HG03521 (cell line): ENCODE results near the gene PSD2.

Source experiments
- ATAC-seq: cut with Tn5 transposase; IDR thresholded peaks from one replicate; pipeline ENCODE4 v1.9.1; 2021; ENCODE audit warnings: mild to moderate bottlenecking, moderate library complexity; ENCODE audit not compliant: unreplicated experiment

The PSD2 gene

GRCh38 chr5:139872851-139873794 is 77.5 kb downstream of the PSD2 start:
- no peak for ATAC-seq

GRCh38 chr5:139875957-139876356 is 80.3 kb downstream of the PSD2 start:
- no peak for ATAC-seq

DNA sequence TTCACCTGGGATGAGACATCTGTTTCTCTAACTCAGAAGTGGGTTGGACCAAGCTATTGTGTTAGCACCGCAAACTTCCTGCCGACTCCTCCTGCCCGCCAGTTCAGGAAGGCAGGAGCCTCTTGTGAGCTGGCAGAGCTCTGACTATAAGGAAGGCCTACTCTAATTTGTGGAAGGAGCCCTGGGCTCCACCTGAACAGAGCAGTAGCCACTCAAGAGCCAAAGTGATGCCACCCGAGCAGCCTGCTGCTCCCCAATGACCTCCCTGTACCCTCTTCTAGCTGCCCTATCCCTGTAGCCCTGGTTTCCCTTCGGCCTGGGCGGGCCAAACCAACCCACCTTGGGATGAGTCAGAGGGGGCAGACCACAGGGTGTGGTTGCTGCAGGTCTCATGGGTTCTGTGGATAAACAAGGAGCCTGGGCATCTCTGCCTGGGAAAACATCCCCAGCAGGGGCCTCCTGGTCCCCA is 81.6 kb downstream of the PSD2 start:
- ATAC-seq, result no peak

DNA sequence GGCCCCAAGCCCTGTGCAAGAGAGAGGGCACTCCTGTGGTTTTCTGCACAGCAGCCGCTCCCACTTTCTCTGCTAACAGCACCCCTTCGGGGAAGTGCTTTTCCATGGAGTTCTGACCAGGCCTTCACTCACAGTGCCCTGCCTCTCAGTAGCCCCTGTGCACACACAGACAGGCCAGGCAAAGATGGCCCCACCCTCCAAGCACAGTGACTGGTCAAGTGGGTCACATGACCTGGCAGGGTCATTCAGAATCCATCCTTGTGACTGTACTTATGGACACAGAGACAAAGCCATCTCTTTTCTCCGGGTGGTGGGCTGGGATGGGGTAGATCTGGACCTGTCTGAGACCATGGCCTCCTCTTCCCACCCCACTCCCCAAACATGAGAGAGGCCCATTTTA is 82.5 kb downstream of the PSD2 start:
- no peak for ATAC-seq

DNA sequence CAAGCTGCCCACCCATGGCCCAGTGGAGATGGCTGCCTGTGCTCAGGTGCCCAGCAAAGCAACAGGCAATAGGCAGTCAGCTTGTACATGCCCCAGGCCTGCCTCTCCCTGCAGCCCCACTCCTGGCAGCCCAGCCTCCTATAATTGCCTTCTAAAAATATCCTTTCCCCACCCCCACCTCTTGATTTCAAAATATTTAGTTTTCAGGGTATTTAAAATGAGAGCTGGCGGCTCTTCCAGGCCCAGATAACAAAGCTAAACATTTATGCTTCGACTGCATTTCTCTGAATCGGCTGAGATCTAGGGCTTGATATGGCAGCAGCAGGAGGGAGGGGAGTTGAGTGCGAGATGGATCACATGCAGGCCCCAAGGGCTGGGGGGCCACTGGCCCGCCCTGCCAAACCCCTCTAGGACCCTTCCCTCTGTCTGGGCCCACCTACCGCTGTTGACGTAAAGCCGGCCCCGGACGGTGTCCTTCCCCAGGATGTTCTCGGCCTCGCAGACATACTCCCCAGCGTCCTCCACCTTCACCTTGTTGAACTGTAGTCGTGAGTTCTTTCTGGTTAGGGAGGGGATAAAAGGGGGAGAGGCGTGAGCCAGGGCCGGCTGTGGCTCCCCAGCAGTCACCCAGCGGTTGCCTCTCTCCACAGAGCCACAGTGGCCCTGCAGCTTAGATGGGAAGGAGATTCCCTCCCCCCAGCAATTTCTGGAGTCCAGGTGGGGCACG is 85.0 kb downstream of the PSD2 start:
- ATAC-seq, result no peak

DNA sequence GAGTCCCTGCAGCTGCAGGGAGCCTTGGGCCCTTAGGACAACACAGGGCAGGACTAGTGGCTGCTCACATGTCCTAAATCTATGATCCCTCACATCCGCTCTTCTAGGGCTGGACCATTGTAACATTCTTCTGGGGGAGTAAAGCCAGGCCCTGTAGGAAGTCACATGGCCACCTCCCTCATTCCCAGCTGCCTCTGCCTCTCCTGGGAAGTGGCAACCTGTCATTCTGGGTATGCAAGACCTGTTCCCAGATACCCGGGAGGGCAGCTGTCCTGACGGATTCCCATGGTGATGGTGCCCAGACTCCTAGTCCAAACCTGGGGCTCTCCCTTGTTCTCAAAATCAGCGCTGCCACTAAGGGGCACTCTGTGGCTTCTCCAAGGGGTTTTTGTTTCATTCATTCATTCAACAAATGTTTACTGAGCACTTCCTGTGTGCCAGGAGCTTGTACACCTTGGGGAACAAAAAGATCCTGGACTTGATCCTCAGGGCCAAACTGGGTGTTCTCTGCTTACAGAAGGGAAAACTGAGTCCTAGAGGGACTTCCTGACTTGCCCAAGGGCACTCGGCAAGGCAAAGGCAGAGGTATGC is 85.6 kb downstream of the PSD2 start:
- ATAC-seq, result no peak

DNA sequence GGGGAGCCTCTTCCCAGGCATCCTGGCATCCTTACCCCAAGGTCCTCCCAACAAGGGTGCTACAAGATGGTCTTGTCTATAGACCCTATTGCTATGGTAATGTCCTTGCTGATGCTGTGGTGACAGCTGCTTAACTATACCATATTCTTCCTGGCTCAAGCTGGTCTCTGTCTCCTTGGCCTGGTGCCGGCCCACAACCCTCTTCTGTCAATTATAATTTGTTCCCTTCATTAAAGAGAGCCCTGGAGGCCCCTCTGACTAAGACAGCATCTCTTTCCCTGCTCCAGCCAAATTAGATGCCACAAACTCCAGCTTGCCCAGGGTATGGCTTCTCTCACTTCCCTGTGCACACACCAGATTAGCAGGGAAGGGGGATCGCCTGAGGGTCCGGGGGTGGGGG is 86.7 kb downstream of the PSD2 start:
- no peak for ATAC-seq

DNA sequence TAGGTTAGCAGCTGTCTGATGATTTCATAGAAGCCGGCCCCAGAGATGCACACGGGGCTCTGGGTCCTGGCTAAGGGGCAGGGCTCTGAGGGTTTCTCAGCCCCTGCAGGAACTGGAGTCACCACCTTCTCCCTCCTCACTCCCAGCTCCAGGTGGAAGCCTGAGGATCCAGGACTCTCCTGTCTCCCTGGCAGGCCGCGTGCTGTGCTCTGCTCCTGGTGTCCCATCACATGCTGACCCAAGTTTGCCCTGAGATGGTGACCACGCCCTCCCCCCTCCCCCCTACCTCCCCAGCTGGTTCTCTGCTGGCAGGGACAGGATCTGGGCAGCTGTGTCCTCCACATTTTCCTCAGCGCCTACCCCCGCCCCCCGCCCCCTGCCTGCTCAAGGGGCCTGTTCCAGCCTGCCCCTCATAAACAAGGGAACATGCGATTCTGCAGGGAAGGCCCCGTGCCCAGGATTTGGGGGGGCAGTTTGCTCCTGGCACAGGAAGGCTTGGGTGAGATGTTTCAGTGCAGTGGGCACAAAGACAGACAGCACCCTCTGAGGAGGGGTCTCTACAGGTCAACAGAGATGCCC is 87.4 kb downstream of the PSD2 start:
- ATAC-seq, result no peak

DNA sequence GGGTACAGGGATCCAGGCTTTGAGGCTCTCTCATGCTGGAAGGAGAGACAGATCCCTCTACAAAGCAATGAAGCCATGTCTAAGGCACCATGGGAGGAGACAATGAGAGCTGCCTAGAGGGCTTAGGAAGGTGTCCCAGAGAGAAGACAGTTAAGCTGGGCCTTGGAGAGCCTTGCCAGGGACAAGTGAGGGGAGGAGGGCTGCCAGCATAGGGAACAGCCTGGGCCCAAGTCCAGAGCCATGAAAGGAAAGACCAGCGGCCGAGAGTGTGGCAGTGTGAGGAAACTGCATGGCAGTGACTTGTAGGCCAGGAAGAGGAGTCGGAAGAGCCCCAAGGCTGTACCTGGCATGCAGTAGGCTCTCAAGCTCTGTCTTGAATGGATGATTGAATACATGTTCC is 88.5 kb downstream of the PSD2 start:
- ATAC-seq, result no peak

GRCh38 chr5:139884734-139885133 is 89.1 kb downstream of the PSD2 start:
- ATAC-seq, result no peak

GRCh38 chr5:139885172-139885856 is 89.7 kb downstream of the PSD2 start:
- ATAC-seq, result no peak

DNA sequence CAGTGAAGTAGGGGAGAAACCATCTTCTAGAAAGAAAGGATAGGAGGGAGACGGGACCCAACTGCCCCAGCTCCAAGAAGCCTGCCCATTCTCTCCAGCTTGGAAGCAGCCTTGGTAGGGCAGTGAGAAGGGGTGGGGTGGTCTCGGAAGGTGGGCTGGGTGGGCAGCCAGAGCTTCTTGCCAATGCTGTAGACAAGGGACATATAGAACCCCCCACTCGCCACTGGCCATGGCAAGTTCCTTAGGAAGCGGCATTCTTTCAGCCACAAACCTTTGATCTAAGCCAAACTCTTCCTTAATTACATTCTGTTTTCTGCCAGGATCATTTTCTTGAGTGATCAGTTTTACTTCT is 90.2 kb downstream of the PSD2 start:
- no peak for ATAC-seq

DNA sequence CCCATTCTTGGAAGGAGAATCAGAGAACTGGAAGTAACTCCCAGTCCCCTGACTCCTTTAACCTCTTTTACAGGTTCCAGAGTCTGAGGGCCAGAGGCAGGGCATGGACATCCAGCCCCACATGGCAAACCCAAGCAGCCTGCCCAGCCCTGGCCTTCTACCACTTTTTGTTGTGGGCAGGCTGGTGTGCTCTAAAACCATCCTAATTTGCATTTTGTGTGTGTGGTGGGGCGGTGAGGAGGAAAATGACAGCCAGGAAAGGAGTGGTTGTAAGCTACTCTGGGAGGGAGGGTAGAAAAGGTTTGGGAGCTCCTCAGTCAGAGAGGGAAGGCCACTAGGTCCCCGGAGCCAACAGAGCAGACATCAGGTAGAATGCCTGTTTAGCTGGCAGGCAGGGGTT is 90.6 kb downstream of the PSD2 start:
- ATAC-seq, result no peak

DNA sequence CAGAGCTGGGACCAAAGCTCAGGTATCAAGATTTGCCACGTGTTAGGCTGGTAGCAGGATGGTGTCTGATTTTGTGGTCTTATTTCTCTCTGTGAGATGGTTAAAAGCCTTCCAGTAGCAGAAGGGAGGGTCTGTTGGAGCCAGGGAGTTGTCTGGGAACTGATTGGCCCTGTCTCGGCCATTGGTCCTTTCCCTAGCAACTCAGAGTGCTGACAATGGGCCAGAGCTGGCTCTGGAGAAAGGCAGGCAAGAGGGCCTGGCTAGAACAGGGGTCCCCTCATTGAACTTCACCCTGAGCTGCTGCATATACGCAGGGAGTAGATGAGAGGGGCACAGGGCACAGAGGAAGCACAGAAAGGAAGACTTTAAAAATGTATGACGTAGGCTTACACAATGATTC is 92.8 kb downstream of the PSD2 start:
- ATAC-seq, result no peak

GRCh38 chr5:139889410-139889809 is 93.8 kb downstream of the PSD2 start:
- no peak for ATAC-seq

GRCh38 chr5:139893873-139894272 is 98.3 kb downstream of the PSD2 start:
- no peak for ATAC-seq
